GM21723 (cell line): ENCODE data around the gene CD7.

ENCODE experiments used
- ATAC-seq: cut with Tn5 transposase; IDR thresholded peaks from one replicate; pipeline ENCODE4 v1.9.1; 2021; ENCODE audit warnings: mild to moderate bottlenecking, moderate library complexity; ENCODE audit not compliant: unreplicated experiment

The CD7 gene

DNA sequence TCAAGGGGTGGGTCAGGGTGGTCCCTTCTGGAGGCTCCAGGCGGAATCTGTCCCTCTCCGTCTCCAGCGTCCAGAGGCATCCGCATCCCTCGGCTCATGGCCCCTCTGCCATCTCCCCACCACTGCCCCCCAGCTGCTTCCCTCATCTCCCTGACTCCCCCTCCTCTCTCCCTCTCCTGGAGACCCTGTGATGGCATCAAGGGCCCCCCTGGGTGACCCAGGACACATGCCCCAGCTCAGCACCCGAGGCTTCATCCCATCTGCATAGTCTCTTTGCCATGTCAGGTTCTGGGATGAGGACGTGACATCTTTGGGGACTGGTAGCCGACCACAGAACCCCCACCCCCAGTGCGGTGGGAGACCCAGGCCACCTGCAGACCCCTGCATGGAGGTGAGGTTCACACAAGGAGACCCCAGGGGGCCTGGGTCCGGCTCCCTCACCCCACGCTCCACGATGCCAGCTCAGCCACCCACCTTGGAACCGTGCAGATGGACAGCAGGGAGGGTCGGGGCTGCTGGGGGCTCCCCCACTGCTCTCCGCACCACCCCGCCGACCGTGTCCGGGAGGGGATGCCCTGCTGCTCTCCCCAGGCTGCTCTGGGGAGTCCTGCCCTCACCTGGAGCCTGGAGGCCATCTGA lies 12.4 kb upstream of the CD7 start:
- no peak for ATAC-seq

DNA sequence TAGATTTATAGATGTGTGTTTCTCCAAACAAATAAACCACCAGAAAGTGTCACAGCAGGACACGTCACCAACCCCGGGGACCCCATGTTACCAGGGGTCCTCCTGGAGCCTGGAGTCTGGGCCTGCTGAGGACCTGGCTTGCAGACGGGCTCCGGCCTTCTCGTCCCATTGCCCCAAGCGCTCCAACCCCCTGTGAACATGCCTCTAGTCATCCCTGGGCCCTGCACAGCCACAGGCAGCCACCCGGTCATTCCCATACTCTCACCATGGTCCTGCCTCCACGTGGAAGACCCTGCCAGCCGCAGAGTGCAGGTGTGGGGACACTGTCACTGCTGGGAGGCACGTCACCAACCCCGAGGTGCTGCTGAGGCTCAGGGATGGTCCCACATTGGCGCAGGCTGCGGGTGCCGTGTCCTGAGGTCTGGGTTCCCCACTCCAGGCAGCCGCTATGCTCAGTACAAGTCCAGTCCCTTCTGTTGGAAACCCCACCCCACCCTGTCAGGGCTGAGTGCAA lies 11.6 kb upstream of the CD7 start:
- no peak for ATAC-seq

DNA sequence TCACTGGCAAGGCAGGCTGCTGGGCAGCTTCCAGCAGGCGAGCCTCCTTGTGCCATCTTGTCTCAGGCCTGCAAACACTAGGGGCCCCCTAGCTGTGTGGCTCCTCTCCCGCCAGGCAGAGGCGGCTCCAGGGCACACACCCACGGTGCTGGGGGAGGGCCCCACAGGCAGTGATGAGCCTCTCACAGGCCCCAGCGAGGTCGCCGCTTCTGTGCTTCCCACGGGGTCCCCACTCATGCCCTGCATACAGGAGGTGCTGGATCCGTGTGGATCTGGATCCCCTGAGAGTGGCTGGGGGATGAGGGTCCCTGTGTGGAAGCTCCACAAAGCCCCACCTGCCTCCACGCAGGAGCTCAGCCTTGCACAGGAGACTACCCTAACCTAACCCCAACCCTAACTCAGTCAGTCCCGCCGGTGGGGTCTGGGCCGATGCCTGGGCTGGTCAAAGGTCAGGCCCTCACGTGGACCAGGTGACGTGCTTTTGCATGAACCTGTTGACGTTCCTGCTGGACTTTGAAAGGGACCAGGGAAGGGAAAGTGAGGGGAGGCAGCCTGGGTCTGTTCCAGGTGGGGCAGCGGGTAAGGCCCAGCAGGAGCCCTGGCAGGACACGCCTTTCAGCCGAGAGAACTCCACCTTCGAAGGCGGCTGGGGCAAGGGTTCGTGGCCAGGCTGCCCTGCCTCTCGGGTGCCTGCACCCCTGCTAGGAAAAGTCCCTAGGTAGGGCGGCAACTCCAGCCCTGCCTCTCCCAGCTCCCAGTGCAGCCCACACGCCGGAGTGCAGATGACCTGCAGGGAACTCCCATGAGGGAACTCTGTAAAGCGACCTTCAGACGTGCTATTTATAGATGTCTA lies 11.0 kb upstream of the CD7 start:
- ATAC-seq: no peak

- ATAC-seq: no peak
Measured at GRCh38 chr17:82327757-82328140, 10.3 kb upstream of the CD7 start.

DNA sequence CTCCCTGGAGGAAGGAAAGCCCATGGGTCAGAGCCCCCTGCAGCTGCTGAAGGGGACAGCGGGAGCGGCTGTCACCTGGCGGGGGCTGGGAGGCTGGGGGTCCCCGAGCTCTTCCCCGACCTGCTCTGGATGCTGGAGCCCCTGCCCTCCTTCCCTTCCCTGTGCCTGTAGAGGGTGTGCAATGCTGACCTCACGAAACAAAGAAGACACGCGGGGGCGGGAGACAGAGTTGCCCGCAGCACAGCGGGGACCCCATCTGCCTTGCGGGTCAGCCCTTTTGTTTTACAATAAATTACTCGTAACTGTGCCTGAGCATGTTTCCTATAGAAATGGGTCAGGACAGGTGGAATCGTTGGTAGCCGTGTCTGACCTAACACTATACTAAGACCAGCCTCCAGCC lies 9.9 kb upstream of the CD7 start:
- no peak for ATAC-seq

- ATAC-seq: no peak
Measured at GRCh38 chr17:82325286-82326180, 8.1 kb upstream of the CD7 start.

GRCh38 chr17:82324566-82325285 lies 7.3 kb upstream of the CD7 start:
- no peak for ATAC-seq

DNA sequence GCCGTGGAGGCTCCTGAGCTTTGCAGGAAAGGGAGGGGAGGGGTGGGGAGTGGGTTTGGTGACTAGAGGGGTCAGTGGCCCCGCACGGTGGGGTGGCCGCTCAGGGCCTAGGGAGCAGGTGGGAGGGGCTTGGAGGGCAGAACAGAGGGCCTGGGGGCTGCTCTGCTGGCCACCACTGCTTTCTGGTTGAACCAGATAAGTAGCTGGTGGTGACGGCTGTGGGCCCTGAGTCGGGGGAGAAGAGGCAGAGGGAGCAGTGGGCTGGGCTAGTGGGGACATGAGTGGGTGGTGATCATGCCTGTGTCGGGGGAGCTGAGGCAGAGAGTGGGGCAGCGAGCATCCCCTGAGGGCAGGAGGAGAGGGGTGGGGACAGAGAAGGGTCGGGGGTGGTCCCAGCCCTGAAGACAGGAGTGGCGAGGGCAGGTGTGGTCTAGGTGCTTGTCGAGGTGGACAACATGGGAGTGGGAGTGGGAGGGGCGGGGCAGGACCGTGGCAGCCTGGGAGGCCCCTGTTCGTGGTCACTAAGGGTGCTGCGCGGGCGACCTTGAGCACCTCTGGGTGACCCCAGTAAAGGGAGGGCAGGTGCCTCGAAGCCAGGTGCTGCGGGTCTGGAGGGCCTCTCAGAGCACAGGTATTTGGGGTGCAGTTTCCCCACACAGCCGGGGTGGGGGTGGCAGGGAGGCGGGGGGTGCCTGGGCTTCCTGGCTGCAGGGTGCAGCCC lies 6.3 kb upstream of the CD7 start:
- ATAC-seq: no peak

DNA sequence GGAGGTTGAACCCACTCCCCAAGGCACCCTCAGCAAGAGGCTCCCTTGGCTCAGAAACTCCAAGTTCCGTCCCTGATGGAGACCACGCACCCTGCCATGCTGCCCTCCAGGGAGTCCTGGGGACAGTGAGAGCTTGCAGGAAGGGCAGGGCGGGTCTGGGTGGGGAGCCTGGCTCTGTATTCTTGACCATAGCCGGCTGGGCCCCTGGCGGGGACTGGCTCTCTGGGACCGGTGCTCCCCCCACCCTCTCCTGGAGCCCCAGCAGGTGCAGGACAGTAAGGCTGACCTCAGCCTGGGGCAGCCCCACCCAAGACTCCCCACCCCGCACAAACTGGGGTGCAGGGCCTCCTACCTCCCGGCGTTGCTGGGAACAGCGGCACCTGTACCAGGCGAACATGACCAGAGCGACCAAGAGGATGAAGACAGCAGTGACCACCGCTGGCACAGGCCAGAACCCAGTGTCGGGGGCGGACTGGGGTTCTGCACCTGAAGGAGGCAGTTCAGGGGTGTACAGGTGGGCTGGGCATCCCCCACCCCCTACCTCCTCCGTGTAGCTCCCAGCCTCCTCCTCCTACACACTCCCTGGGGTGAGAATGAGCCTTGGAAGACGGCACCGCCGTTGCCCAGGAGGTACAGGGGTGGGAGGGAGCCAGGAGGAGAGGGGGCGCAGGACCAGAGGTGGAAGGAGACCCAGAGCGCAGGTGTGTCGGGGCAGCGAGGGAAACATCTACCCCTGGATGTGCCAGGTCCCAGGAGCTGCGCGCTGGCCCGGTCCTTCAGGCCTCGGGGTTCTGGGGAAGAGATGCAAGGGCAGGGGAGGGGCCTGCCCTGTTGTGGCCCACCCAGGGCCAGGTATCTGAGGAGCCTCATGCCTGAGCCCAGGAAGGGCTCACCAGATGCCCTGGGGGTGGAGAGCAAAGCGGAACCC lies 5.4 kb upstream of the CD7 start:
- ATAC-seq: no peak

DNA sequence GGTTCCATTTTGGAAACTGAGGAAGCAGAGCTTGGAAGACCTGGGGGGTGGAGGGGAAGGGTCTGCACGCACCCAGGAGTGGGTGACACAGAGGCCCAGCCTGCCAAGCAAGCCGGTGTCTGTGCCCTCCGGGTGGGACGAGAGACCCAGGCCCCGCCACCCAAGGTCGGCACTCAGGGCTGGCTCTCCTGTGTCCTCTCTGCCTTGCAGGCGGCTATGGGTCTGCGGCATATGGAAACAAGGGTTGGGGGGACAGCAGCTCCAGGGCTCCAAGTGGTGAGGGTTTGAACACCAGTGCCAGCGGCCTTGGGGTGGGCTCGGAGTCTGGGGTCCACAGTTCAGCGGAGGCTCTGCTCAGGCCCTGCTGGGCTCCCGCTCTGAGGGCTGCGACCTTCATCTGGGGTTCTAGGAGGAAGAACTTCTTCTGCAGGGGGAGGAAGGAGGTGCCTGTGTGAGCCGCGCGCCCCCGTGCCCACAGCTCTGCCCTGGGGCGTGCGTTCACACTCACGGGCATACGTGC lies 4.6 kb upstream of the CD7 start:
- no peak for ATAC-seq

DNA sequence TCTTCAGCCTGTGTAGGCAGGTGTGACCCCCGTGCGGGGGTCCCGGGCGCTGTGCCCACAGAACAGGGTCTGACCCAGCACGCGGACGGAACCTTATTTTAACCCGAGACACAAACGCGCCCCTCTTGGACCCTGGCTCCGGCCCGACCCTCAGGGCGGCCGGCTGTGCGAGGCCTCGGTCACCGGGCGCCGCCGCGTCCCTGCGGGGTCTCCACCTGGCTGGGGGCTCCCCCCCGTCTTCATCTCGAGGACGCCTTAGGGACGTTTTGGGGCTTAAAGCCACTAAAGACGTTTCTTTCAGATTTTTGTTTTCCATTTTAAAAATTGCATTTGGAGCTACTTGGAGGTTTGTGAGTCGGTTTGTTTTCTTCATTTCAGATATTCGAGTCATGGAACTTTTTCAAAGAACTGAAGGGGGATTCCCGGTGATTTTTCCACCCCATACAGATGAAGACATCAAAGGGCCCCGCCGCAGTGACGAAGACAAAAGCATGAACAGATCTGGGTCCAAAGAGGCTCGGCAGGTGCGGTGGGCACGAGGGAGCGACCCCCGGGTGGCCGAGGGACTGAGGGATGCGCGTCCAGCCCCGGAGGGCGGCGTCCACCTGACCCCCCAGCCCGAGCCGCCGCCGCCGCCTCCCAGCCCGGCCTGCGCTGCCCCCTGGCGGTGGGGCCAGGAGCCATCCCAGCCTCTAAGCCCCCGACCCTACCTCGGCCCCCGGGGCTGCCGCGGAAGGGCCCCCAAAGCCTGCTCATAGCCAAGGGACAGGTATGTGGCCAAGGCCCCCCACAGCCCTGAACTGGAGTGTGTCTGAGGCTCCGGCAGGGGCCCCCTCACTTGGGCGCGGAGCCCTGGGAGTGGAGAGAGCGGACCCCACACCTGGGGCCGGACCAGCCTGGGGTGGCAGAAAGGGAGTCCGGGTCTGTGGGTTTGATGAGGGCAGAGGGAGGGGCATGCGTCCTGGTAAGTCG lies 3.8 kb upstream of the CD7 start:
- ATAC-seq: no peak

DNA sequence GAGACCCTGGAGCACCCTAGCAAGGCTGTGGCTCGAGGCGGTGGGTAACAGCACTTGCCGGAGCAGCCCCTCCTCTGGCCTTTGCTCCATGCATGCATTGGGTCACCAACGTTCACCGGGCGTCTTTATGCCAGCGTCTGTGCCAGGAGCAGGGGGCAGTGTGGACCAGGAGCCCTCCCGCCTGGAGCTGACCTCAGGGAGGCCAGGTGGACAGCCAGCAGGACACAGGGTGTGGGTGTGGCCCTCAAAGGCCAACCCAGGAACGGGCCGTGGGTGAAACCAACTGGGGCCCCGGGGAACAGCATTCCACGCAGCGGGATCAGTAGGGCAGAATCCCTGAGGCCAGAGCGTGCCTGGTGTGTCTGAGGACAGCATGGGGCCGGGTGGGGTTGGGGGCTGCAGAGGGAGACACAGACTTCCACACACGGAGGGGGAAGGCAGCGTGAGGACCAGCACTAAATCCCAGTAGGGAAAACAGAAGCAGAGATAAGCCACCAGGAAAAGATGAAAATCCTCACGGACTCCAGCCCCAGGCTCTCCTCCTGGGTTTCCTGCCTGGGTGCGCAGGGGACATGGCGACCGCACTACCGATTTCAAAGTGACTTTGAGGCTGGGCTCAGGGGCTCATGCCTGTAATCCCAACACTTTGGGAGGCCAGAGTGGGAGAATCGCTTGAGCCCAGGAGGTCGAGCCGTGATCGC lies 2.9 kb upstream of the CD7 start:
- ATAC-seq: no peak

- ATAC-seq: no peak
Measured at GRCh38 chr17:82319619-82320062, 2.2 kb upstream of the CD7 start.

DNA sequence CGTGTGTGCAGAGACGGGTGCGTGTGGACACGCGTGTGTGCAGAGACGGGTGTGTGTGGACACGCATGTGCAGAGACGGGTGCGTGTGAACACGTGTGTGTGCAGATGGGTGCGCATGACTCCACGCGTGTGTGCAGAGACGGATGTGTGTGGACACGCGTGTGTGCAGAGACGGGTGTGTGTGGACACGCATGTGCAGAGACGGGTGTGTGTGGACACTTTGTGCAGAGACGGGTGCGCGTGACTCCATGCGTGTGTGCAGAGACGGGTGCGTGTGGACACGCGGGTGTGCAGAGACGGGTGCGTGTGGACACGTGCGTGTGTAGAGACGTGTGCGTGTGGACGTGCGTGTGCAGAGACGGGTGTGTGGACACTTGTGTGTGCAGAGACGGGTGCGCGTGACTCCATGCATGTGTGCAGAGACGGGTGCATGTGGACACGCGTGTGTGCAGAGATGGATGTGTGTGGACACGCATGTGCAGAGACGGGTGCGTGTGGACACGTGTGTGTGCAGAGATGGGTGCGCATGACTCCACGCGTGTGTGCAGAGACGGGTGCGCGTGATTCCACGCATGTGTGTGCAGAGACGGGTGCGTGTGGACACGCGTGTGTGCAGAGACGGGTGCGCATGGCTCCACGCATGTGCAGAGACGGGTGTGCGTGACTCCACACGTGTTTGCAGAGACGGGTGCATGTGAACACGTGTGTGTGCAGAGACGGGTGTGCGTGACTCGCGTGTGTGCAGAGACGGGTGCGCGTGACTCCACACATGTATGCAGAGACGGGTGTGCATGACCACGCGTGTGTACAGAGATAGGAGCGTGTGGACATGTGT lies 1.6 kb upstream of the CD7 start:
- ATAC-seq: no peak

DNA sequence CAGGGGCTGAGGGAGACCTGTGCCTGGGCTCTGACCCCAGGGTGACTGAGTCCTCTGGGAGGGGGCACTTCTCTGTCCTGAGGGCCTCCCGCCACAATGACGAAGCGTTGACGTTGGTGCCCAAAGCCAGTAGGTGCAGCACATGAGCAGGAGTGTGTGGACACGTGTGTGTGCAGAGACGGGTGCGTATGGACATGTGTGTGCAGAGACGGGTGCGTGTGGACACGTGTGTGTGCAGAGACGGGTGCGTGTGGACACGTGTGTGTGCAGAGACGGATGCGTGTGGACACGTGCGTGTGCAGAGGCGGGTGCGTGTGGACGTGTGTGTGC lies 726 bp upstream of the CD7 start:
- no peak for ATAC-seq
